GM18508 (cell line): ENCODE results near the gene DOCK3.

ENCODE experiments used
- ATAC-seq: cut with Tn5 transposase; IDR thresholded peaks from one replicate; pipeline ENCODE4 v1.9.1; 2021; ENCODE audit warnings: moderate number of reproducible peaks; ENCODE audit not compliant: insufficient read depth, unreplicated experiment

DOCK3 gene

DNA sequence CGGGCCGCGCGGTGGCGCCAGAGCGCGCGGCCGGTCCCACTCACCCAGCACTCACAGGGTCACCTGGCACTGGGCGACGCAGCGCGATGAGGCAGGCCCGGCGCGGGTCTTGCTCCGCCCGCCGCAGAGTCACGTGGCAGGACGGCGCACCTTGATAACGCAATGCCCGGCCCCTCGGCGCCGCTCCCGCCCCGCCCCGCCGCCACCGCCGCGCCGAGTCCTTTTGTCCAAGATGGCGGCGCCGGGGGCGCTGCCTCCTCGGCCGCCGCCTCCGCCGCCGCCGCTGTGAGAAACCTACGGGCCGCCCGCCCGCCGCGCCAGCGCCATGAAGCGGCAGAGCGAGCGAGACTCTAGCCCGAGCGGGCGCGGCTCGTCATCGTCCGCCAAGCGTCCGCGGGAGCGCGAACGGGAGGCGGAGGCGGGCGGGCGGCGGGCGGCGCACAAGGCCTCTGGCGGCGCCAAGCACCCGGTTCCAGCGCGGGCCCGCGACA lies 716.4 kb downstream of the DOCK3 start, which contains the start of gene RBM15B:
RBM15B (plus strand) TSS at position 211 of the 491 bp plus-strand sequence; CDS start at position 326, 115 bp downstream.
- ATAC-seq: peak; percentile 88

- ATAC-seq: no peak
Observed at GRCh38 chr3:51391566-51392354, 717.0 kb downstream of the DOCK3 start.

- no peak for ATAC-seq
Observed at GRCh38 chr3:51392355-51393133, 717.8 kb downstream of the DOCK3 start.

DNA sequence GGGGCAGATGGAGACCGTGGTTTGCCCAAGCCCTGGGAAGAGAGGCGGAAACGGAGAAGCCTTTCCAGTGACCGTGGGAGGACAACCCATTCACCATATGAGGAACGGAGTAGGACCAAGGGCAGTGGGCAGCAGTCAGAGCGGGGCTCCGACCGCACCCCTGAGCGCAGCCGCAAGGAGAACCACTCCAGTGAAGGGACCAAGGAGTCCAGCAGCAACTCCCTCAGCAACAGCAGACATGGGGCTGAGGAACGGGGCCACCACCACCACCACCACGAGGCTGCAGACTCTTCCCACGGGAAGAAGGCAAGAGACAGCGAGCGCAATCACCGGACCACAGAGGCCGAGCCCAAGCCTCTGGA lies 718.4 kb downstream of the DOCK3 start:
- ATAC-seq: no peak

DNA sequence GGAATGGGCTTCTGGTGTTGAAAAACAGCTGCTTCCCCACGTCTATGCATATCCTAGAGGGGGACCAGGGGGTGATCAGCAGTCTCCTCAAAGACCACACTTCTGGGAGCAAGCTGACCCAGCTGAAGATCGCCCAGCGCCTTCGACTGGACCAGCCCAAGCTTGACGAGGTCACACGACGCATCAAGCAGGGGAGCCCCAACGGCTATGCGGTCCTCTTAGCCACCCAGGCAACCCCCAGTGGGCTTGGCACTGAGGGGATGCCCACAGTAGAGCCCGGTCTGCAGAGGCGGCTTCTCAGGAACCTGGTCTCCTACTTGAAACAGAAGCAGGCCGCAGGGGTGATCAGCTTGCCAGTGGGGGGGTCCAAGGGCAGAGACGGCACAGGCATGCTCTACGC lies 718.8 kb downstream of the DOCK3 start:
- ATAC-seq: no peak

DNA sequence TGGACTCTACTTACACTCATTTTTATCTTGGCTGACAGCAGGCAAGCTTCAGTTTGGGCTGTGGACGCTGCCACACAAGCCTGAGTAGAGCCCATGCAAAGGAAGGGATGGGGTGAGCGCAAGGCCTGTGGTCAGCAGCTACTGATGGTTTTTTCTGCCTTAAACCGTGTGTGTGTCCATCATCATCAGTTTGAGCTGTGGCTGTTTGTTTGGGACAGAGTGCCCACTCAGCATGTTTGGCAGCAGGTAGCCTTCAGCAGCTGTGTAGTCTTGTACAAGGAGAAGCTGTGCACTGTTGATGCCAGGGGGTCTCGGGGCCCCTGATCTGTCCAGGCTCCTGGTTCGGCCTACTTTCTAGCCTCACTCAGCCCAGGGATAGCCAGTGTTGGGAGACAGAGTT lies 719.8 kb downstream of the DOCK3 start:
- ATAC-seq: no peak

DNA sequence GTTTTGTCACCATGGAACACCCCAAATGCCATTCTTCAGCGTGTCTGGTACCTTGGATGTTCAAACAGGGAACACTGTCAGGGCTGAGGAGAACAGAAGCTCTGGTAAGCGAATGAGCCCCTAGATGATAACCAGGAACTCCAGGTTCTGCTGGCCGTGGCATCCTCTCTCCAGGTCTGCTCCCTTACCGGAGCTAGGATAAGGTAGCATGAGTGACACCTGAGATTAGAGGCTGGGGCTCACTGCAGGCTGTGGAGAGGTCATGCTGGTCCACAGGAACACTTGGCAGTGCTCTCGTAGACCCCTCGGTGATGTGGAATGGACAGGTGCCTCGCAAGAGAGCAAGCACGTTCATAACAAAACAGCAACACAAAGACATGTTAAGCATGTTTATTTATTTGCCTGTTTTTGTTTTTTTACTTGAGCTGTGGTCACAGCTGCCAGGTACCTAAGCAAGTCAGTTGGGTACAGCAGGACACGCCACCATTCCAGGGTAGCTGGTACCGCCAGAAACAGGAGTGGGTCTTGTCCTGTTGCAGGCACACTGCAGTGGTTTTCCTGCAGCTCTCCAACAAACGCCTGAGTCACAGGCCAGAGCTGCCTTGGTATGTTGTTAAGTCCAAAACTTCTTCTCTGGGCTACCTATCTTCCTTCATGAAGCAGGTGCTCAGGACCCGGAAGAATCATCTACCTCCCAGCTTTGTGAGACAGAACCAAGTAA lies 720.9 kb downstream of the DOCK3 start:
- no peak for ATAC-seq

DNA sequence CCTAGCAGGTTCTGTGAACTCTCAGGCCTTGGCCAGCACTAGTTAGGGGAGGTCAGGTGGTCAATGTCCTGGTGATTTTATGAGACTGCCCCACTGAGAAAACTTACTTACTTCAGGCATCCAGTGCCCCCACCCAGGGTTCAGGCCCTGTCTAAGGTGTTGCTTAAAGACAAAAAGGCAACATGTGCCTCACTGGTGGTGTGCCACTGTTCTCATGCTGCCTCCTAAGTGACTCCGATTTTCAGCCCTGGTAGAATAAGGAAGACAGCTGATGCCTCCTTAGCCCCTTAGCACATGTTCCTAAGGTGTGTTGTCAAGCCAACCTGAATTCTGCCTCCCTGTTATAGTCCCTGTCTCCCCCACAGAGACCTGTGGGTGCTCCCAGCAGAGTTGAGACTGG lies 721.7 kb downstream of the DOCK3 start:
- no peak for ATAC-seq

DNA sequence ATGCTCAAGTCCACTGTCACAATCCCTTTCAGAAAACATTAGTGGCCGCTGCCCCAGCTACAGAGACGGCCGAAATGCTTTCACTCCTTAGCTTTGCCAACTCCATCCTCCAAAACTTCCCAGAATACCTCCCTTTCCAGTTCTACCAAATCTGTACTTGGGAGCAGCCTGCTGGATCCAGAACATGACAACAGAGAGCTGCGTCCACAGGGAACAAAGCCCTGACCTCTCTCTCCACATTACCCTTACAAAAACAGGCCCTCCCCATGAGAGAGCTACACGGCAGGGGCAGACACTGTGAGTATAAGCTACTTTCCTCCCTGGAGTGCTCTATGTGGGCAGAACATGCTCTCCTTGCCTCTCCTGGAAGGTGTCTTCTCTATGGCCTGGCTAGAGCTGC lies 722.7 kb downstream of the DOCK3 start:
- no peak for ATAC-seq

GRCh38 chr3:51398595-51399310 lies 724.0 kb downstream of the DOCK3 start:
- ATAC-seq: no peak

DNA sequence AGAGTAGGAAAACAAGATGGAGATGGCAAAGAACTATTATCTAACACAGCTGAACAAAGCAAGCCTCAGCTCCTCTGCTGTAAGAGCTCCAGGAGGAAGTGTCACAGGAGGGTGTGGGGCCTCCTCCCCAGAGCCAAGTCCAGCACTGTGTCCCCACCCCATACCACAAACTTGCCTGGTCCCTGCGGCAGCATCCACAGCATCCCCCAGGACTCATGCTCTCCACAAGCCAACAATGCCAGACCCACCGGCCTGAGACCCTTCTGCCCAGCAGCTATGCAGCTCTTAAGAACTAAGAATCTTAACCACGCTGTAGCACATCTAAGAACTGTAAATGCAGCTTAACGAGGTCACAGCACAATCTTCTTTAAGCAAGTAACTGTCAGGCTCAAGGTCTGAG lies 725.4 kb downstream of the DOCK3 start:
- ATAC-seq: no peak

DNA sequence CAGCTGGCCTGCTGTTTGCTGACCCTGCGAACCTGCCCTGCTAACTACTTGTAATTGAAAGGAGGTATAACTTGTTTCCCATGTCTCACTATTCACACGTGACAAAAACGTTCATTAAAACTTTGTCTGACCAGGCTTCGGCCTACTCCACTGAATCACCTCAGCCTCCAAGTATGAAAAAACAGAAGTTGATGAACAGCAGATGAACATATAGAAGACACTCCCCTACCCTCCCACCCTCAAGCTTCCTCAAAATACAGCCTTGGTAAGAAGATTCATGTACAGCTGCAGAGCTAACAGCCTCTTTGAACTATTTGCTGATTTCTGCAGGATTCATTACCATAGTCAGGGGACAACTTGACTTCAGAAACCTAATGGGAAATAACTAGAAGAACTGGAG lies 727.0 kb downstream of the DOCK3 start:
- ATAC-seq: no peak

- ATAC-seq: no peak
Observed at GRCh38 chr3:51403675-51404074, 728.9 kb downstream of the DOCK3 start.

DNA sequence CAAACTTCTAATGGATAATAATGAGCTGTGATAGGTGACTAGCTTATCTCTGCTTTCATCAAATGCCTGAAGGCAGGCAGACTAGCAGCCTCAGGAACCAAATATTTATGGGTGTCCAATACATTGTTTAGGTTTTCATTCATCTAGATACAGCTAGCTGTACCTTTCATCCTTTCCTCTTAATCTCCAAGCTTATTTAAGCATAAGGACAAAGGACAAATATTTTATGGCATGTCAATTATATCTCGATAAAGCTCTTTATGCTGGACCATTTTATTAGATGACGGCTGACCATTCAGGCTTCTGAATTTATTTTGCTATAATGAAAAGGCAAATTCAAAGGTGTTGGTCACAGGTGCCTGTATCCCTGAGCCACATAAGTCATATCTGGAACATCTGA lies 733.3 kb downstream of the DOCK3 start:
- no peak for ATAC-seq

GRCh38 chr3:51408813-51409212 lies 734.1 kb downstream of the DOCK3 start:
- ATAC-seq: no peak

DNA sequence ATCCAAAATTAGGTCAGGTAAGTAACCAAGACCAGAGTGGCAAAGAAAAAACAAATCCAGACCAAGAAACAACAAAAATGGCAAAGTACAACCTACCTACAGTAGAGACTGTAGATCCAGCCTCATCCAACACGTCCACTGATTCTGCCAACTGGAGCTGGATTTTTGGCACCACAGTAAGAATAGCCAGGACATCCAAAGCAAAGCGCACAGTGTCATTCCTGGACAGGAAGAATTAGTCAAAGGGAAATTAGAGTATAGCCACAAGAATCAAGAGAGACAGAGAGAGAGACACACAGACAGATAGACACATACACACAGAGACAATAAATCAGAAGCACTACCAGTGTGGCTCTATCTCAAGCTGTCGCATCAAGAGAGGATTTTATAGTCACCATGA lies 747.5 kb downstream of the DOCK3 start:
- ATAC-seq: no peak

DNA sequence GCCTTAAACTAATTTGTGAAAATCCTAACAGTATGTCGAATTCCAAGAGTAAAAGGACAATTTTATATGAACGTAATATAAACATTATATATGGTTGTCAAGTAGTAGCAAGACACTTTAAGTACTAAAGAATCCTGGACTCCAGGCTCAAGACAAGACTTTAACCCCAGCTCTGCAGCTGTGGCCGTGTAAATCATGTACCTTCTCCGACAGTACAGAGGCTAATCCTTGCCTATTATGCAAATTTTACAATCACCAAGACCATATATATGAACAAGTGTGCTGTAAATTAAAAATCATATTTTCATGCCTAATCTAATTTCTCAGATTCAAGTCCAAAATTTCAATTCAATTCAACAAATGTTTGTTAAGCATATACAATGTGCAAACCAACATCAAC lies 752.2 kb downstream of the DOCK3 start:
- no peak for ATAC-seq

GRCh38 chr3:51429138-51429537 lies 754.4 kb downstream of the DOCK3 start:
- no peak for ATAC-seq
